Smooth muscle cell of trachea (primary cell): Measurements from ENCODE around the gene TNS3. TPM values are rescaled to one million over a fixed set of nuclear protein-coding genes. Genes with fewer than 3 reads are reported as not detected.

Experiments used
- total RNA-seq: library from RNA; depleted of rRNA; stranded (reverse); fragments of >200 nt; gene quantifications from 2 replicates; pipeline ENCODE4 v1.2.1, GENCODE V29; 2014

The TNS3 gene
- 27.5 and 77.6 TPM in 2 replicates for total RNA-seq

DNA sequence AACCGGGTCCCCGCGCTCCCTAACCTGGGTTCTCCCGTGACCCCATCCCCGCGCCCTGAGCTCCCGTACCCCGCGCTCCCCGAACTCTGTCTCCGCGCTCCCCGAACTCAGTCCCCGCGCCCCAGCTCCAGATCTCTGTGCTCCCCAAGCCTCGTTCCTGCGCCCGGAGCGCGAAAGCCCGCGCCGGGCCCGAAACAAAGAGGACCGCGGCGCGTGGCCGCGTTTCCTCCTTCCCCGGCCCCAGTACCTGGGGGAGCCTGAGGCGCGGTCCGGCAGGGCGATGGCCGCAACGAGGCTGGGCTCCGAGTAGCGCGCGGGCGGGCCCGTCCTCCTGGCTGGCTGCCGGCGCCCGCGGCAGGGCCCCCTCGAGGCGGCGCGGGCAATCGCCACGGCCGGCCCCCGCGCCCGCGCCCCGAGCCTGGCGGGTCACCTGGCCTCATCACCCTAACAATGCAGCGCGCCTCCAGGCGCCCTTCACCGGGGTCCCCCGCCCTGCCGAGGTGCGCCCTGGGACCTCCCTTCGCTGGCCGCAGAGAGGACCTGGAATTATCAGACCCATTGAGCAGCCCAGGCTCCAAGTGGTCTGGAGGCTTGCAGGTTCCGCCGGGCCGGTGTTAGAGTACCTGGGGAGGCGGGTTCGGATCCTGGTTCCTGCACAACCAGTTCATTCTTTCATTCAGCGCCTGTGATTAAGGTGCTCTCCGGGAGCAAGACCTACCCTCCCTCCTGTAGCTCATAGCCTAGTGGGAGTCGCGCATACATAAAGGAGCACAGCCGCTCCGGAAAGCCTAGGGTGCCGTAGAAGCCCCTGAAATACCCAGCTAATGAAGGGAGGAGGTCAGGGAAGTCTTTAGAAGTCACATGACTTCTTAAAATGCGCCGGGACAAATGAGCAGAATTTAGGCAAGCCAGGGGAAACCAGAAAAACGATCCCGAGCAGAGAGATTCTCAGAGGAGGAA is at the start of gene TNS3:
TNS3 (minus strand) TSS at position 308 of the 960 bp plus-strand sequence. CDS start 142,475 bp downstream, outside the sequence.

